Measurements from ENCODE around the gene TRAF3IP3. TPM values are rescaled to one million over a fixed set of nuclear protein-coding genes. Genes with fewer than 3 reads are reported as not detected.

The TRAF3IP3 gene
- total and polyA plus RNA-seq, 2 donors (not counting 1 experiment from before 2014, with no cell fraction given) = 262 to 344 TPM

DNA sequence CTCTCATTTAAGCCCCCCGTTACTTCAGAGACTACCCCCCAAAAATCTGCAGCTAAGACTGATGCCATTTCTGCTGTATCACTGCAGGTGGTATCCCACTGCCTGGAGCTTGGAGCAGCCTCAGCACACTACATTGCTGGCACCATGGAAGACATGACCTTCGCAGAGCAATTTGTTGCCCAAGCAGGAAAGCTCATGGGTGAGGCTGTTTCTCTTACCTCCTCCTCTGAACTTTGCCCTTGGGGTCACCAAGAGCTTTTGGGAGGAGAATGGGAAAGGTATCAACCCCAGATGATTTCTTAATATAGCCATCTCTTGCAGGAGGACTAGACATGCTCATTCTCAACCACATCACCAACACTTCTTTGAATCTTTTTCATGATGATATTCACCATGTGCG is 49.2 kb upstream of the TRAF3IP3 start:
- H3K9ac ChIP-seq (ENCODE audit: low read length) = no peak overlapping the region
- no peak overlapping the region for H3K27ac ChIP-seq (ENCODE audit: low read length in 2 of 2)
- H3K4me1 ChIP-seq (ENCODE audit: control insufficient read depth in 2 of 2, insufficient read depth in 2 of 2, low read length in 2 of 2) = peaks cover 6 to 10% of the 10 kb centered on the region in 2 donors
- H3K4me2 ChIP-seq (replicated peaks; ENCODE audit: low read depth, low read length, poor library complexity, severe bottlenecking) = no peak overlapping the region
- no peaks in the 10 kb centered on the region for H3K79me2 ChIP-seq (ENCODE audit: control insufficient read depth, insufficient read depth, low read length)
- no peaks in the 10 kb centered on the region for H3K36me3 ChIP-seq (replicated peaks in 1 of 2; ENCODE audit: control extremely low read depth in 1 of 2, control insufficient read depth in 1 of 2, extremely low read depth in 1 of 2, insufficient read depth in 2 of 2, low read length in 1 of 2)
- intact Hi-C loops (cut with micrococcal nuclease) = no loop called here
- no peak overlapping the region for H3K4me3 ChIP-seq (ENCODE audit: control extremely low read depth in 1 of 5, extremely low read depth in 1 of 5, insufficient read depth in 1 of 5, low read depth in 2 of 5, low read length in 4 of 5)
- H3K27me3 ChIP-seq (replicated peaks in 1 of 4; ENCODE audit: control extremely low read depth in 1 of 4, control insufficient read depth in 3 of 4, insufficient read depth in 4 of 4, low read length in 3 of 4) = peaks cover 0 to 2% (median 0%) of the 10 kb centered on the region in 4 experiments
- no peak overlapping the region for H2AFZ ChIP-seq (ENCODE audit: insufficient read depth, low read depth, low read length, poor library complexity, severe bottlenecking)
- H3K9me3 Mint-ChIP-seq (ENCODE audit: insufficient read depth) = no peaks in the 10 kb centered on the region
- ChIA-PET CTCF (interaction anchor here (0.7 kb wide), 1 partner anchor 13 kb away, joined by 3 read pairs; no protein-coding TSS in a partner anchor), POLR2A (no interaction called here)
- no peak for ATAC-seq (ENCODE audit: low read depth)
- no peak overlapping the region for H3K4me3 Mint-ChIP-seq
- H3K9me3 ChIP-seq (ENCODE audit: control extremely low read depth in 1 of 3, control insufficient read depth in 2 of 3, insufficient read depth in 1 of 3, low read length in 2 of 3) = no peaks in the 10 kb centered on the region
- H4K20me1 ChIP-seq (ENCODE audit: control insufficient read depth, insufficient read depth, low read length, poor library complexity, severe bottlenecking) = no peaks in the 10 kb centered on the region
- no peak overlapping the region for H3K27ac Mint-ChIP-seq
- H3K27me3 Mint-ChIP-seq = peaks cover 11% of the 10 kb centered on the region
- TF ChIP-seq, protein P1, sequence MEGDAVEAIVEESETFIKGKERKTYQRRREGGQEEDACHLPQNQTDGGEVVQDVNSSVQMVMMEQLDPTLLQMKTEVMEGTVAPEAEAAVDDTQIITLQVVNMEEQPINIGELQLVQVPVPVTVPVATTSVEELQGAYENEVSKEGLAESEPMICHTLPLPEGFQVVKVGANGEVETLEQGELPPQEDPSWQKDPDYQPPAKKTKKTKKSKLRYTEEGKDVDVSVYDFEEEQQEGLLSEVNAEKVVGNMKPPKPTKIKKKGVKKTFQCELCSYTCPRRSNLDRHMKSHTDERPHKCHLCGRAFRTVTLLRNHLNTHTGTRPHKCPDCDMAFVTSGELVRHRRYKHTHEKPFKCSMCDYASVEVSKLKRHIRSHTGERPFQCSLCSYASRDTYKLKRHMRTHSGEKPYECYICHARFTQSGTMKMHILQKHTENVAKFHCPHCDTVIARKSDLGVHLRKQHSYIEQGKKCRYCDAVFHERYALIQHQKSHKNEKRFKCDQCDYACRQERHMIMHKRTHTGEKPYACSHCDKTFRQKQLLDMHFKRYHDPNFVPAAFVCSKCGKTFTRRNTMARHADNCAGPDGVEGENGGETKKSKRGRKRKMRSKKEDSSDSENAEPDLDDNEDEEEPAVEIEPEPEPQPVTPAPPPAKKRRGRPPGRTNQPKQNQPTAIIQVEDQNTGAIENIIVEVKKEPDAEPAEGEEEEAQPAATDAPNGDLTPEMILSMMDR (IDR thresholded peaks at IDR 0.05) = no peak
- no peak for TF ChIP-seq EZH2 (IDR thresholded peaks at IDR 0.05; ENCODE audit: borderline replicate concordance, insufficient read depth, low read depth, low read length, poor library complexity, severe bottlenecking)
- H3K4me1 Mint-ChIP-seq = peaks cover 10% of the 10 kb centered on the region
- 100% methylated on average over 3 of the region's 3 CpGs for WGBS (ENCODE audit: insufficient coverage)
- no peak for DNase-seq

DNA sequence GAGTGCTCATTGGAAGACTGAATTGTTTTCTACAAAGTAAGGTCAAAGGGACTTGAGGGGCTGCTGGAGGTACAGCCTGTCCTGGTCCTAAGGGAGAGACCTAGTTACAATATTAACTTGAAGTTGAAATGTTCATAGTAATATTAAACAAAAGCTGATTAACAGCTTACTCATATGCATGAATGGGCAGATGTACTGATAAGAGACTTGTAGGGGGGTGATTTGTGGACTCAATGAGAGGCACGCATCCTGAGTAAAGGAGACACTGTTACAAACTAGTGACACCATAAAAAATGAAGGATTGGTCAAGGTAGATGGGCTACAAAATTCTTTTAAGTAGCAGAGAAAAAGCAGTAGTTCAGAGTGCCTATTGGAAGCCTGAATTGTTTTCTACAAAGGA is 48.5 kb upstream of the TRAF3IP3 start:
- TF ChIP-seq, protein P1 (IDR thresholded peaks at IDR 0.05) = no peak
- TF ChIP-seq EZH2 (IDR thresholded peaks at IDR 0.05; ENCODE audit: borderline replicate concordance, insufficient read depth, low read depth, low read length, poor library complexity, severe bottlenecking) = no peak
- DNase-seq (no peak), ATAC-seq (ENCODE audit: low read depth) (no peak)
- H3K27me3 Mint-ChIP-seq = peaks cover 11% of the 10 kb centered on the region
- intact Hi-C loops (cut with micrococcal nuclease) = no loop called here
- H3K4me1 ChIP-seq (ENCODE audit: control insufficient read depth in 2 of 2, insufficient read depth in 2 of 2, low read length in 2 of 2) = peaks cover 6 to 10% of the 10 kb centered on the region in 2 donors
- H3K4me3 Mint-ChIP-seq = no peak overlapping the region
- ChIA-PET POLR2A (no interaction called here), CTCF (no interaction called here)
- H3K27ac Mint-ChIP-seq = no peak overlapping the region
- H3K9me3 Mint-ChIP-seq (ENCODE audit: insufficient read depth) = no peaks in the 10 kb centered on the region
- no peak overlapping the region for H3K27ac ChIP-seq (ENCODE audit: low read length in 2 of 2)
- WGBS (ENCODE audit: insufficient coverage) = no CpG with 5 or more reads among the region's 1 CpG
- no peak overlapping the region for H2AFZ ChIP-seq (ENCODE audit: insufficient read depth, low read depth, low read length, poor library complexity, severe bottlenecking)
- no peaks in the 10 kb centered on the region for H3K79me2 ChIP-seq (ENCODE audit: control insufficient read depth, insufficient read depth, low read length)
- H3K36me3 ChIP-seq (replicated peaks in 1 of 2; ENCODE audit: control extremely low read depth in 1 of 2, control insufficient read depth in 1 of 2, extremely low read depth in 1 of 2, insufficient read depth in 2 of 2, low read length in 1 of 2) = no peaks in the 10 kb centered on the region
- H3K9me3 ChIP-seq (ENCODE audit: control extremely low read depth in 1 of 3, control insufficient read depth in 2 of 3, insufficient read depth in 1 of 3, low read length in 2 of 3) = no peaks in the 10 kb centered on the region
- H3K4me2 ChIP-seq (replicated peaks; ENCODE audit: low read depth, low read length, poor library complexity, severe bottlenecking) = no peak overlapping the region
- peaks cover 0 to 2% (median 0%) of the 10 kb centered on the region in 4 experiments for H3K27me3 ChIP-seq (replicated peaks in 1 of 4; ENCODE audit: control extremely low read depth in 1 of 4, control insufficient read depth in 3 of 4, insufficient read depth in 4 of 4, low read length in 3 of 4)
- no peak overlapping the region for H3K4me3 ChIP-seq (ENCODE audit: control extremely low read depth in 1 of 5, extremely low read depth in 1 of 5, insufficient read depth in 1 of 5, low read depth in 2 of 5, low read length in 4 of 5)
- H3K4me1 Mint-ChIP-seq = peaks cover 10% of the 10 kb centered on the region
- no peak overlapping the region for H3K9ac ChIP-seq (ENCODE audit: low read length)
- no peaks in the 10 kb centered on the region for H4K20me1 ChIP-seq (ENCODE audit: control insufficient read depth, insufficient read depth, low read length, poor library complexity, severe bottlenecking)
